Measurements from ENCODE around the gene C1orf198. TPM values are rescaled to one million over a fixed set of nuclear protein-coding genes. Genes with fewer than 3 reads are reported as not detected.

Gene C1orf198
- total and polyA plus RNA-seq, 2 of the 4 experiments (the other 2 are of a cell fraction): 67.4 to 76.2 TPM

DNA sequence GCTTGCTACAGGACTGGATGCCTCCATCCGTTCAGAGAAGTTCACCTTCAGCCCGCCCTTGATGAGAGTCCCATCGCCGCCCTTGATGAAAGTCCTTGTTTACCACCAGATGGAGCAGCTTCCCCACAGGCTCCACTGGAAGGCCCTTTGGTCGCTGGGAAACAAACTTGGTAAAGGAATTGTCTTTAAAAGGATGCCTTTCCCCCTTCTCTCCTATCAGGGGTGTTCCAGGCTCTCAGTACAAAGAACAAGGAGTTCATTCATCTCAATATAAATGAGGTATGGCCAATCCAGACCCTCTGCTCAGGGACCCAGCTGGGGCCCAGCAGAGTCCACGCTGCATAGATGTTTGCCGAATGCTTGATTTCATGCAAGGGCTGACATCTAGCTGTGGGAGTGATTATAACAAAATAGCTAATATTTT is 70.4 kb downstream of the C1orf198 start:
- Histone ChIP-seq H2BK120ac (ENCODE audit: low read depth, low read length) (no peak overlapping the region), H3K23ac (ENCODE audit: low read depth, low read length) (no peak overlapping the region), H3K9me3 (ENCODE audit: control insufficient read depth, insufficient read depth, low read length) (no peaks in the 10 kb centered on the region), H3K4me1 (ENCODE audit: control insufficient read depth, insufficient read depth, low read length) (no peaks in the 10 kb centered on the region), H3K18ac (ENCODE audit: low read depth, low read length) (no peak overlapping the region), H4K8ac (ENCODE audit: low read depth in 2 of 2, low read length in 2 of 2) (no peak overlapping the region), H3K36me3 (ENCODE audit: control insufficient read depth, insufficient read depth, low read length) (no peaks in the 10 kb centered on the region), H4K91ac (ENCODE audit: insufficient read depth, low read depth, low read length) (no peak overlapping the region; the same call in 1 of the 2 replicates), H2BK15ac (ENCODE audit: low read depth, low read length) (no peak overlapping the region), H2BK5ac (ENCODE audit: low read depth, low read length, poor library complexity, severe bottlenecking) (no peak overlapping the region), H3K56ac (ENCODE audit: extremely low read depth, insufficient read depth, low read length) (no peak overlapping the region), H4K20me1 (ENCODE audit: insufficient read depth, low read length) (no peaks in the 10 kb centered on the region; the same call in 1 of the 2 replicates), H2AFZ (replicated peaks; ENCODE audit: low read length, poor library complexity) (peak overlapping the region; percentile 38), H3K4me3 (ENCODE audit: insufficient read depth, low read depth, low read length) (no peak overlapping the region), H2AK9ac (replicated peaks; ENCODE audit: low read depth, low read length, poor library complexity) (no peak overlapping the region), H3K4ac (ENCODE audit: low read depth, low read length) (no peak overlapping the region), H2BK20ac (ENCODE audit: low read depth, low read length) (no peak overlapping the region), H3K4me2 (ENCODE audit: low read depth, low read length) (no peak overlapping the region), H3K79me1 (ENCODE audit: low read depth in 1 of 2, low read length in 2 of 2) (no peaks in the 10 kb centered on the region), H2AK5ac (ENCODE audit: low read depth, low read length) (no peak overlapping the region), H3K27me3 (ENCODE audit: control insufficient read depth, insufficient read depth, low read length) (no peaks in the 10 kb centered on the region), H3K9ac (ENCODE audit: low read depth, low read length) (no peak overlapping the region), H3K9me1 (ENCODE audit: insufficient read depth, low read length) (no peaks in the 10 kb centered on the region; the same call in 1 of the 2 replicates), H4K5ac (ENCODE audit: low read depth, low read length) (no peak overlapping the region), H3K27ac (ENCODE audit: insufficient read depth, low read length) (no peak overlapping the region), H3K14ac (replicated peaks; ENCODE audit: low read depth, low read length) (no peak overlapping the region)
- ATAC-seq (ENCODE audit: low read depth) (peak; percentile 93), DNase-seq (peak; percentile 73)
- POLR2A ChIA-PET (ENCODE audit: unreplicated experiment): no interaction called here
- no TSS peak for BruUV-seq (replicated peaks)
- CTCF ChIA-PET: interaction anchor here (0.5 to 2.4 kb wide), 14 partner anchors 11 to 781 kb away, joined by 3 to 20 read pairs (median 3); no protein-coding TSS in a partner anchor
- dilution Hi-C loops (cut with HindIII; ENCODE audit: low sequenced_read_pairs, unreplicated experiment) (no loop called here), in situ Hi-C loops (cut with MboI; ENCODE audit: low sequenced_read_pairs) (loop anchor here (5.0 kb wide), 1 partner anchor 414 kb away; no protein-coding TSS in a partner anchor), intact Hi-C loops (cut with micrococcal nuclease) (loop anchor here (1.0 to 2.0 kb wide), 4 partner anchors 68 to 413 kb away; partner anchors contain the start of genes ARV1 and TTC13)
- TF ChIP-seq RFX5 (IDR thresholded peaks at IDR 0.05; ENCODE audit: low read depth, low read length) (no peak), RAD21 (IDR thresholded peaks at IDR 0.05; ENCODE audit: low read length) (peak; percentile 97), SMC3 (IDR thresholded peaks at IDR 0.05; ENCODE audit: low read depth, low read length) (peak; percentile 99)
- TF ChIP-seq, protein P1, sequence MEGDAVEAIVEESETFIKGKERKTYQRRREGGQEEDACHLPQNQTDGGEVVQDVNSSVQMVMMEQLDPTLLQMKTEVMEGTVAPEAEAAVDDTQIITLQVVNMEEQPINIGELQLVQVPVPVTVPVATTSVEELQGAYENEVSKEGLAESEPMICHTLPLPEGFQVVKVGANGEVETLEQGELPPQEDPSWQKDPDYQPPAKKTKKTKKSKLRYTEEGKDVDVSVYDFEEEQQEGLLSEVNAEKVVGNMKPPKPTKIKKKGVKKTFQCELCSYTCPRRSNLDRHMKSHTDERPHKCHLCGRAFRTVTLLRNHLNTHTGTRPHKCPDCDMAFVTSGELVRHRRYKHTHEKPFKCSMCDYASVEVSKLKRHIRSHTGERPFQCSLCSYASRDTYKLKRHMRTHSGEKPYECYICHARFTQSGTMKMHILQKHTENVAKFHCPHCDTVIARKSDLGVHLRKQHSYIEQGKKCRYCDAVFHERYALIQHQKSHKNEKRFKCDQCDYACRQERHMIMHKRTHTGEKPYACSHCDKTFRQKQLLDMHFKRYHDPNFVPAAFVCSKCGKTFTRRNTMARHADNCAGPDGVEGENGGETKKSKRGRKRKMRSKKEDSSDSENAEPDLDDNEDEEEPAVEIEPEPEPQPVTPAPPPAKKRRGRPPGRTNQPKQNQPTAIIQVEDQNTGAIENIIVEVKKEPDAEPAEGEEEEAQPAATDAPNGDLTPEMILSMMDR (conservative IDR thresholded peaks at IDR 0.05; ENCODE audit: low read depth, low read length): peak; percentile 89
- WGBS, 2 experiments (ENCODE audit: extremely low coverage in 2 of 2, insufficient read length in 1 of 2): no CpG with 5 or more reads among the region's 7 CpGs

Data from IMR-90 (cell line).